Skeletal muscle satellite cell (primary cell): Measurements from ENCODE around the gene NPSR1. TPM values are rescaled to one million over a fixed set of nuclear protein-coding genes. Genes with fewer than 3 reads are reported as not detected.
"Not testable (repeated sequence)": the region's sequence is repeated elsewhere in the genome, so short reads cannot be mapped to it uniquely, and the experiment has no call there.

Experiments
- H3K27me3 ChIP-seq: 2 replicates; pipeline ENCODE4 v1.7.0; 2013; ENCODE audit warnings: low read length; ENCODE audit not compliant: control insufficient read depth, insufficient read depth
- H3K36me3 ChIP-seq: 2 replicates; pipeline ENCODE4 v1.7.0; 2013; ENCODE audit warnings: mild to moderate bottlenecking, control low read depth, low read length; ENCODE audit not compliant: insufficient read depth
- H3K4me1 ChIP-seq: 2 replicates; pipeline ENCODE4 v1.7.0; 2013; ENCODE audit warnings: low read length; ENCODE audit not compliant: control insufficient read depth, insufficient read depth
- H3K4me2 ChIP-seq: 2 replicates; pipeline ENCODE4 v1.7.0; 2013; ENCODE audit warnings: mild to moderate bottlenecking, low read length
- H3K4me3 ChIP-seq: 2 replicates; pipeline ENCODE4 v1.7.0; 2013; ENCODE audit warnings: low read length
- H3K9ac ChIP-seq: 2 replicates; pipeline ENCODE4 v1.7.0; 2013; ENCODE audit warnings: mild to moderate bottlenecking, low read depth, low read length, moderate library complexity
- H3K9me3 ChIP-seq: replicated peaks from 2 replicates; pipeline ENCODE4 v1.7.0; 2013; ENCODE audit warnings: mild to moderate bottlenecking, control low read depth, low read length
- small RNA-seq: library from RNA; depleted of rRNA; stranded (forward); fragments of <200 nt; gene quantifications from one replicate; pipeline ENCODE3, GENCODE V24; 2012

The NPSR1 gene

DNA sequence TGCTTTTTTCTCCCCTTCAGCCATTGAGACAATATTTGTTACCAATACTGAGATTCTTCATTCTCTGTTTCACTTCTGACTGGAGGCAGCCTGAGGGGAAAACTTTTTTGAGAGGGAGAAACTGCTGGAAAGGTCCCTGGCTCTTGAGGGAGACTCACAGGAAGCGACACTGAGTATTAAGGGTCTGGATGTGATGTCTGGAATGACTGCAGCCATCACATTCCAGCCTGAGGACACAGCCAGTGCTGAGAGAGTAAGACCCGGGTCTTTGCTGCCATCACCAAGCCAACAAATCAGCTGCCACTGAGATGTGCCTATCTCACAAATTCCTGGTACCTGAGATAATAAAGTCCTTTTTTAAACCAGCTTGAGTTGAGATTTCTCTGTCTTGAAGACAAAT, 221.9 kb downstream of the NPSR1 start:
- Histone ChIP-seq H3K9me3 (no peaks in the 10 kb centered on the region), H3K4me1 (no peaks in the 10 kb centered on the region), H3K36me3 (no peaks in the 10 kb centered on the region), H3K27me3 (no peaks in the 10 kb centered on the region), H3K9ac (no peak overlapping the region), H3K4me2 (no peak overlapping the region), H3K4me3 (no peak overlapping the region)

DNA sequence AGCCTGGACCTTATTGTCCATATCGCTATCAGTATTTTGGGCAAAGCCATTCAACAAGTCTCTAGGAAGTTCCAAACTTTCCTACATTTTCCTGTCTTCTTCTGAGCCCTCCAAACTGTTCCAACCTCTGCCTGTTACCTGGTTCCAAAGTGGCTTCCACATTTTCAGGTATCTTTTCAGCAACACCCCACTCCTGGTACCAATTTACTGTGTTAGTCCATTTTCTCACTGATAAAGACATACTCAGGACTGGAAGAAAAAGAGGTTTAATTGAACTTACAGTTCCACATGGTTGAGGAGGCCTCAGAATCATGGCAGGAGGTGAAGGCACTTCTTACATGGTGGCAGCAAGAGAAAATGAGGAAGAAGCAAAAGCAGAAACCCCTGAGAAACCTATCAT, 225.8 kb downstream of the NPSR1 start:
- H3K4me3 ChIP-seq, H3K9ac ChIP-seq, H3K36me3 ChIP-seq, H3K9me3 ChIP-seq, H3K27me3 ChIP-seq, H3K4me2 ChIP-seq, H3K4me1 ChIP-seq: not testable (repeated sequence)

DNA sequence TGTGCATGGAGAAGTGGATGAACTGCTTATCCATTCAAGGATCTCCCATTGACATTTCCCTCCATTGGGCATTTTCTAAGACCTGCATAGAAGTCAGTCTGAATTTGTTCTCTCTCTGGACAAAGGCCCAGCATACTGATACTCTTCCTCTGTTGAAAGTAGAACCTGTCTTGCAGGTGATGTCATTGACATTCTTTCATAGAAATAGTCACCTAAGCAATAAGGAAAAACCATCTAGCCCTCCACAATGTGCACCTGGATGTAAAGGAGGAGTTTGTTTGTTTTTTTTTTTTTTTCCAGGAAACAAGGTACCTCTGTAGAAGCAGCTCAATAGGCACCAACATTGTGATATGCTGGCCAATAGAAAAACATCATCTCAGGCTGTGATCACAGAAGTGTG, 228.8 kb downstream of the NPSR1 start:
- no peaks in the 10 kb centered on the region for H3K36me3 ChIP-seq
- no peak overlapping the region for H3K9ac ChIP-seq
- H3K4me2 ChIP-seq, result no peak overlapping the region
- no peaks in the 10 kb centered on the region for H3K9me3 ChIP-seq
- H3K27me3 ChIP-seq, result peaks cover 2% of the 10 kb centered on the region
- H3K4me1 ChIP-seq, result peaks cover 9% of the 10 kb centered on the region
- no peak overlapping the region for H3K4me3 ChIP-seq

DNA sequence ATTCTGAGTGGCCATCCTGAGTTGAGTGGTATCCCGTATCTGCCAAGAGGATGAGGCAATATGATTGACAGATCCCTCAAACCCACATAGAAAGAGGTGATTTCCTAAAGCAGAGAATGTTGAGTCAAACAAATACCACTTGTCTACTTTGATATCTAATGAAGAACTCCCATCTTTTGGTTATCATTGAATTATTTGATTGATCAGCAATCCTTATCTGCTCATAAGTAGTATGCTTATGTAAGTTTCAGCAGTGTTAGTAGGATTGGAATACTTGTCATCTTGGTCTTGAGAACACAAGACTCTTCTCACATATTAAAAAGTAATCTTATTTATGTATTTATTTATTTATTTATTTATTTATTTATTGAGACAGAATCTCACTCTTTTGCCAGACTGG, 231.9 kb downstream of the NPSR1 start:
- Histone ChIP-seq H3K4me1 (peaks cover 12% of the 10 kb centered on the region), H3K4me3 (no peak overlapping the region), H3K27me3 (peaks cover 2% of the 10 kb centered on the region), H3K36me3 (no peaks in the 10 kb centered on the region), H3K9me3 (no peaks in the 10 kb centered on the region), H3K9ac (no peak overlapping the region), H3K4me2 (no peak overlapping the region)

DNA sequence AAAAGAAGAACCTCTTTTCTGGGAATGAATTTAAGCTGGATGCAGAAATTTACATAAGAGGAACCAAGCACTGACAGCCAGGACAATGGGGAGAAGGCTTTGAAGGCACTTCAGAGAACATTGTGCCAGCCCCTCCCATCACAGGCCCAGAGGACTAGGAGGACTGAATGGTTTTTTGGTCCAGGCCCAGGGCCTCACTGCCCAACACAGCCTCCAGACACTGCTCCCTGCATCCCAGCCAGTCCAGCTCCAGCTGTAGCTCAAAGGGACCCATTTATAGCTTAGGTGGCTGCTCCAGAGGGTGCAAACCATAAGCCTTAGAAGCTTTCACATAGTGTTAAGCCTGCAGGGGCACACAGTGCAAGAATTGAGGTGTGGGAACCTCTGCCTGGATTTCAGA, 237.2 kb downstream of the NPSR1 start:
- Histone ChIP-seq H3K4me1 (peaks cover 12% of the 10 kb centered on the region), H3K4me3 (no peak overlapping the region), H3K9me3 (no peaks in the 10 kb centered on the region), H3K9ac (no peak overlapping the region), H3K36me3 (no peaks in the 10 kb centered on the region), H3K4me2 (no peak overlapping the region), H3K27me3 (no peaks in the 10 kb centered on the region)

Small RNA genes lying within 50 kb of the gene (small RNA-seq; reads per million reads assigned to genes)
- gene RF00322, result not detected
- gene RN7SL132P, result not detected
